ENCODE data around the gene DNAH11. TPM values are rescaled to one million over a fixed set of nuclear protein-coding genes. Genes with fewer than 3 reads are reported as not detected.

DNAH11 gene
- total and polyA plus RNA-seq, 9 of the 15 experiments (the other 6 are each of a cell fraction or from before 2014, with no cell fraction given), result under 0.01 TPM; not detected in 7

DNA sequence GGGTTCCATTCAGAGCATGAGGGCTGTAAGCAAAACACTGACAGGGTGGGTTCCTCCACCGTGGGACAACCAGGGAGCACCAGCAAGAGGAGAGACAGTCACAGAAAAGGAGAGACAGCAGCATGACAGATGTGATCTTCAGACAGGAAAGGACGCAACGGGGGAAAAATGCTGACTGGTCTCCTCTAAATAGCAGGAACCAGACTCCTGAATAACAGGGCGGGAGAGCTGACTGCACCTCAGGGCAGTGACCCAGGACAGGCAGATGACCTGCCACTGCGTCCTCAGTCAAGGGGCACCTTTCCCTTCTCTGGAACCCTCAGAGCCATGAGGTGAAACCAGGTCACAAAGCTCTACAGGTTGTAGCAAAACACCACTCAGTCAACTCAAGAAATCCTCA, 365.9 kb downstream of the DNAH11 start (continued):
- TF ChIP-seq, protein P1, sequence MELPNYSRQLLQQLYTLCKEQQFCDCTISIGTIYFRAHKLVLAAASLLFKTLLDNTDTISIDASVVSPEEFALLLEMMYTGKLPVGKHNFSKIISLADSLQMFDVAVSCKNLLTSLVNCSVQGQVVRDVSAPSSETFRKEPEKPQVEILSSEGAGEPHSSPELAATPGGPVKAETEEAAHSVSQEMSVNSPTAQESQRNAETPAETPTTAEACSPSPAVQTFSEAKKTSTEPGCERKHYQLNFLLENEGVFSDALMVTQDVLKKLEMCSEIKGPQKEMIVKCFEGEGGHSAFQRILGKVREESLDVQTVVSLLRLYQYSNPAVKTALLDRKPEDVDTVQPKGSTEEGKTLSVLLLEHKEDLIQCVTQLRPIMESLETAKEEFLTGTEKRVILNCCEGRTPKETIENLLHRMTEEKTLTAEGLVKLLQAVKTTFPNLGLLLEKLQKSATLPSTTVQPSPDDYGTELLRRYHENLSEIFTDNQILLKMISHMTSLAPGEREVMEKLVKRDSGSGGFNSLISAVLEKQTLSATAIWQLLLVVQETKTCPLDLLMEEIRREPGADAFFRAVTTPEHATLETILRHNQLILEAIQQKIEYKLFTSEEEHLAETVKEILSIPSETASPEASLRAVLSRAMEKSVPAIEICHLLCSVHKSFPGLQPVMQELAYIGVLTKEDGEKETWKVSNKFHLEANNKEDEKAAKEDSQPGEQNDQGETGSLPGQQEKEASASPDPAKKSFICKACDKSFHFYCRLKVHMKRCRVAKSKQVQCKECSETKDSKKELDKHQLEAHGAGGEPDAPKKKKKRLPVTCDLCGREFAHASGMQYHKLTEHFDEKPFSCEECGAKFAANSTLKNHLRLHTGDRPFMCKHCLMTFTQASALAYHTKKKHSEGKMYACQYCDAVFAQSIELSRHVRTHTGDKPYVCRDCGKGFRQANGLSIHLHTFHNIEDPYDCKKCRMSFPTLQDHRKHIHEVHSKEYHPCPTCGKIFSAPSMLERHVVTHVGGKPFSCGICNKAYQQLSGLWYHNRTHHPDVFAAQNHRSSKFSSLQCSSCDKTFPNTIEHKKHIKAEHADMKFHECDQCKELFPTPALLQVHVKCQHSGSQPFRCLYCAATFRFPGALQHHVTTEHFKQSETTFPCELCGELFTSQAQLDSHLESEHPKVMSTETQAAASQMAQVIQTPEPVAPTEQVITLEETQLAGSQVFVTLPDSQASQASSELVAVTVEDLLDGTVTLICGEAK (IDR thresholded peaks at IDR 0.05), result no peak
- TF ChIP-seq, protein P1 (CRISPR knock-in tag; IDR thresholded peaks at IDR 0.05), result no peak
- TF ChIP-seq C11orf30 (IDR thresholded peaks at IDR 0.05; ENCODE audit: low read depth) (0 out of 2 replicates have a peak, but pooled peaks have one; percentile 15), ZNF316 (IDR thresholded peaks at IDR 0.05) (peak; percentile 38; the same call in 1 of the 2 replicates)

Measured in K562 (cell line).